GM15510 (cell line): ENCODE data around the gene MISP.

Experiments used
- POLR2A ChIP-seq: IDR thresholded peaks from 3 replicates; pipeline ENCODE4 v1.6.1; 2011; ENCODE audit warnings: borderline replicate concordance; ENCODE audit not compliant: insufficient read length; ENCODE audit errors: extremely low read depth

The MISP gene

DNA sequence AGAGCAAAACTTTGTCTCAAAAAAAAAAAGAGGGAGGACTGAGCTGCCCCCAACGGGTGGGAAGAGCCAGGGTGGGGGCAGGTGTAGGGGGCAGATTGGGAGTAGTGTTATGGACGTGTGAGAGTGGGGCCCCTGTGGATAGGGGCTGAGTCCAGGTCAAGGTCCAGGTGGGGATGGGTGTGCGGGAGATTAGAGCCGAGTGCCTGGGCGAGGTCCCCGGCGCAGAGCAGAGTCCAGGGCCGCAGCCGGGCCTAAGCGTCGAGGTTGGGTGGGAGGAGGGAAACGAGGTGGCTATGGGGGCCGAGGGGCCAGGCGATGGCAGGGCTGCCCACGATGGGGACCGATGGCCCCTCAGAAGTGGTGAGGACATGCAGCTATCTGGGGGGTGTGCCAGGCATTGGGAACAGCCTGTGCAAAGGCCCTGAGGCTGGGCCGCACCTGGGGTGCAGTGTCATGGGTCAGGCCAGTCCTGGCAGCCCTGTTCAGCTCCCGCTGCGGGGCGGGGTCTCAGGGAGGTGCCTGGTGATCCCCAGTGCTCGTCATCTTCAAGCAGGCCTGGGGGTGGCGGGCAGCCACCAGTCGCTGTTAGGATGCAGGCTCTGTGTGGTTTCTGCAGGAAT is 12.3 kb upstream of the MISP start:
- no peak for TF ChIP-seq POLR2A

DNA sequence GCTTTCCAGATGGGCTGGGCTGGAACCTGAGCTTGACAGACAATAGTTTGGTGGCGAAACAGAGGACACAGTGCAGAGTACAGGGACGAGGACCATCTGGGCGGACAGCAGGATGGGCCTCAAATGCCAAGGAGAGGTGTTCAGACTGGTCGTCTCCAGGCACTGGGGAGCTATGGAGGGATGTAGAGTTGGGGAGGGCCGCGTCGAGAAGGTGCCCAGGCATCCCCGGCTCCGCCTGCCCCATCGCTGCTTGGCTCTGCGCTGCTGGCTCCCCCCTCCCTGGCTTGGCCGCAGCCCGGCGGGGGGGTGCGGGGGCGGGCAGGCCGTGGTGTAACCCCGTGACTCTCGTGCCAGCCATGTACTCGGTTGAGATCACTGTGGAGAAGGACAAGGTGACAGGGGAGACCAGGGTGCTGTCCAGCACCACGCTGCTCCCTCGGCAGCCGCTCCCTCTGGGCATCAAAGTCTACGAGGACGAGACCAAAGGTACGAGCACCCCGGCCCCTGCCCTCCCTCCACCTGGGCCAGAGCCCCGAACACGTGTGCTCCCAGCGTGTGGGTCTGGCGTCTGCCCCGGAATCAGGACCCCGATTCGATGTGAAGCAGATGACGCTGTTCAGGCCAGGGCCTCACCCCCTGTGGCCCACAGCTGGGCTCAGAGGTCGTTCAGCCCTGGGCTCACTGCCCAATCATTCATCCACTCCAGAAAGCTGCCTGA is 10.8 kb upstream of the MISP start:
- no peak for TF ChIP-seq POLR2A

DNA sequence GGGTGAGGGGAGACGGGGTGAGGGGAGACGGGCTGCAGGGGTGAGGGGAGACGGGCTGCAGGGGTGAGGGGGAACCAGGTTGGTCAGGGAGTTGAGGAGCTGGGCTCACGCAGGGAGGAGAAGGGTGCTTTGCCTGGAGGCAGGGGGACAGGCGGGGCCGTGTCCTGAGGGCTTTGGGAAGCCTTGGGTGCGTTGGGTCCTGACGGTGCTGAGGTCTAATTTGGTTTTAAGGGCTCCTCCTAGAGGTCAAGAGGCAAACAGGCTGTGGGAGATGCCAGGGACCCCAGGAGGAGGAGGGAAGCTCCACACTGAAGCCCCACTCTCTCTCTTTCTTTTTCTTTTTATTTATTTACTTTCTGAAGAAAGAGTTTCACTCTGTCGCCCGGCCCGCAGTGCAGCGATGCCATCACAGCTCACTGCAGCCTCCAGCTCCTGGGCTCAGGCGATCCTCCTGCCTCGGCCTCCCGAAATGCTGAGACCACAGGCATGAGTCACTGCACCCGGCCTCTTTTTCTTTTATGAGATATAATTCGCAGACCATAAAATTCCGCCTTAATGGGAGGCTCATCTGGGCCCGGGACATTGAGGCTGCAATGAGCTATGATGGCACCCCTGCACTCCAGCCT is 9.3 kb upstream of the MISP start:
- no peak for TF ChIP-seq POLR2A

DNA sequence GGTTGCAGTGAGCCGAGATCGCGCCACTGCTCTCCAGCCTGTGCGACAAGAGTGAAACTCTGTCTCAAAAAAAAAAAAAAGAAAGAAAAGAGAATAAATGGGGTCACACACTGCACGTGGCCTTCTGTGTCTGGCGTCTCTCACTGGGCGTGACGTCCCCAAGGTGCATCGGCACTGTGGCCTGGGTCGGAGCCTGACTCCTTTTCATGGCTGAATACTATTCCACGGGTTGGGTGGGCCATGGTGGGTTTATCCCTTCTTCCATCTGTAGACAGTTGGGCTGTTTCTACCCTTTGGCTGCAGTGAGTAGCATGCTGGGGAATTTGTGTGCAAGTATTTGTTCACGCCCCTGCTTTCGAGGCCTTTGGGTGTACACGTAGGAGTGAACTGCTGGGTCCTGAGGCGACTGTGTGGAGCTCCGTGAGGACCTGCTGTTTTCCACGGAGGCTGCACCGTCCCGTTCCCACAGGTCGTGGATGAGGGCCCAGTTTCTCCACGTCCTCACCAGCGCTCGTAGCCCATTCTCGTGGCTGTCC is 8.3 kb upstream of the MISP start:
- no peak for TF ChIP-seq POLR2A

DNA sequence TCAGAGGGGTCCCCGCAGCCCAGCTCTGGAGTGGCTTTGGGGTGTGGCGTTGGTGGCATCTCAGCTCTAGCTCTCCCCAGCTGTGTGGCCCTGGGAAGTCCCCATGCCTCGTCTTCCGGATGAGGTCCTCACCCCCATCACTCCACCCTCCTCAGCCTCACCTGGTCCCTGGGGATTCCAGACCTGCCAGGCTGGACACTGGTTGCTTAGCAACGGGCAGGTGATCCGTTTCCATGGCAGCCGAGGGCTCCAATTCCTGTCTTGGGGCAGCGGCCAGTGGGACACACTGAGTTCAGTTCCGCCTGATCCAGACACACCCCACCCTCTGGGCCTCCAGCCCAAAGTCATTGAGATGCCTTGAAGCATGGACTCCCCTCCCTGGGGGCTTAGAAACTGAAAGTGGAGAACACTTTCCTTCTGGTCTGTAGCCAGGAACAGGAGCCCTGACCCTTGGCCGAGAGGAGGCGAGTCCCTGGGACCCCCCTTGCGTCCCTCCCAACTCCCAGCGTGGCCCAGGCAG is 7.7 kb upstream of the MISP start:
- TF ChIP-seq POLR2A: no peak

DNA sequence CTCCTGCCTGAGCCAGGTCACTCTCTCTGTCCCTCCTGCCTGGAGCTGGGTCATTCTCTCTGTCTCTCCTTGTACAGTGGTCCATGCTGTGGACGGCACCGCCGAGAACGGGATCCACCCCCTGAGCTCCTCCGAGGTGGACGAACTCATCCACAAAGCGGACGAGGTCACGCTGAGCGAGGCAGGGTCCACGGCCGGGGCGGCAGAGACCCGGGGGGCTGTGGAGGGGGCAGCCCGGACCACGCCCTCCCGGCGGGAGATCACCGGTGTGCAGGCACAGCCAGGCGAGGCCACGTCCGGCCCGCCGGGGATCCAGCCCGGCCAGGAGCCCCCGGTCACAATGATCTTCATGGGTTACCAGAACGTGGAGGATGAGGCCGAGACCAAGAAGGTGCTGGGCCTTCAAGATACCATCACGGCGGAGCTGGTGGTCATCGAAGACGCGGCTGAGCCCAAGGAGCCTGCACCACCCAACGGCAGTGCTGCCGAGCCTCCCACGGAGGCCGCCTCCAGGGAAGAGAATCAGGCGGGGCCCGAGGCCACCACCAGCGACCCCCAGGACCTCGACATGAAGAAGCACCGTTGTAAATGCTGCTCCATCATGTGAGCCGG is 4.6 kb upstream of the MISP start:
- TF ChIP-seq POLR2A: no peak

DNA sequence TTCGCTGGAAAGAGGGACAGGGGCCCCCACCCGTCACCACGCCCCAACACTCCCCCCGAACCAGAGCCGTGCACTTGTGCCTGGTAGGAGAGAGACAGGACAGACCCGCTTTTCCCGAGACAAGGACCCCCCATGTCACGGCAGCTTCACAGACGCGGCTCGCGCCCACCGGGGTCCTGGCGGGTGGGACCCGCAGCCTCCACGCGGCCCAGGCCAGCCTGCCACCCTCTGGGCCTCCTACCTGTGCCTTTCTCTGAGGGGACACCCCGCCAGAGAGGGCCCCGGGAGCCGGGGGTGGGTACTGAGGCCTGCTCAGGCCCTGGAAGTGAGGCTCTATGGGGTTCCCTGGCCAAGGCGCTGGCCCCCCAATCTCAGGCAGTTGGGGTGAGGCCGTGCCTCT is 4.0 kb upstream of the MISP start:
- no peak for TF ChIP-seq POLR2A

DNA sequence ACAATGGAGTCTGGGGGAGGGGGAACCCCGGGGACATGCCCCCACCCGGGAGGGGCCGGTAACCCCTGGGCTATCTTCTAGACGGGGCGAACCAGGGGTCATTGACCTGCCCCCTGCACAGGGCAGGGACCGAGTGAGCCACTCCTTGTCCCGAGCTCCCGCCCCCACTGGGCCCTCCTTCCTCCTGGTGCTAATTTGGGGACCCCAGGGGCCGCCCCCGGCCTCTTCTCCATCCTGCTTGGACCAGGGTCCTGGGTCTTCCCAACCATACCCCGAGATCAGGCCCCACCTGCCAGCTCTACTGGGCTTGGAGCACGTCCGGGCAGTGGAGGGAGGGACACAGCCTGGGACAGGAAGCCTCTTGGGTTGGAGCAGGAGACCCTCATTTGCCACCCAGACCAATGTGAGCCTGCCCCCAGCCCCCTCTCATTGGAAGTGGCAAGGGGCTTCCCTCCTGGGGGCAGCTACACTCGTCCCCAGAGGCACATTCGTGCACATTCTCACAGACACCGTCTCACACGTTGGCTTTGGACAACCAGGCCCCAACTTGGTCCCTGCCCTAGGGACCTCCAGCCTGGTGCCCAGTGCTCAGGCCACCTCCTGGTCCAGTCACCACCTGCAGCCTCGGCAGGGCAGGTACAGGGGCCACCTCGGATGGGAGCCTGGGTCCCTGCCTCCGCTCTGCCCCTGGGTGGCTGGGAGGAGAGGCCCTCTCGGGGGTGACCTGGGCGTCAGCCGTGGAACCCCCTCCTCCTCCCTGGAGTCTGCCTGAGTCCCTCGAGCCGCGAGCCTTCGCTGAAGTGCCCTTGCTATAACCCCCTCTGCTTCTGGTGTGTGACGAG is 3.3 kb upstream of the MISP start:
- TF ChIP-seq POLR2A: no peak

DNA sequence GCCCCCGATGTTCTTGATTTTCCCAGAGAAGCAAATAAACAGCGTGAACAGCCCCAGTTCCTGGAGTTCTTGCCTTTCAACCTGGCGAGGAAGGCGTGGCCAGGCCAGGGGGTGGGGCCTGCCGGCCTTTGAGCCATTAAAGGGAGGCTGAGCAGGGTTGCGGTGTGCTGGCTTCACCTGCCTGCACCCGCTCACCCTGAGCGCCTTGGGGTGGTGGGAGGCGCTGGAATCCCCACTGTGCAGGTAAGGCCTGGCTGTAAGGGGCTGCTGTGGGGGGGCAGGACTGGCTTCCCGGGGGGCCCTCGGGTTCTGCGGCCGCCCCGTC is 2.7 kb upstream of the MISP start:
- TF ChIP-seq POLR2A: no peak

DNA sequence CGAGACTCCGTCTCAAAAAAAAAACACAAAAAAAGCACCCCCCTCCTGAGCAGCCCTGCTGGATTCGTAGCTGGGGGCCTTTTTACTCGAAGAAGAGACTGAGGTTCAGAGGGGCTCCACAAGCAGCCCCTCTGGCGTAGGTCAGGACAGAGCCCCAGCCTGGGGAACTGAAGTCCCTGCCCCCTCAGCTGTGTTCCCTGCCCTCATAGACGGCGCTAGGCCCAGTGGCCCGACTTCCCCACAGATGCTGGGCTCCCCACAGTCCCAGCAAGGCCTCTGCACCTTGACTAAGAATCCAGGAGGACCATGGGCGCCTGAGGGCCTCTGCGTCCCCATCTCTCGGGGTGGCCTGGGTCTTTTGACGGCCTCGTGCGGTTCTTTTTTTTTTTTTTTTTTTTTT is 1.1 kb upstream of the MISP start:
- no peak for TF ChIP-seq POLR2A

DNA sequence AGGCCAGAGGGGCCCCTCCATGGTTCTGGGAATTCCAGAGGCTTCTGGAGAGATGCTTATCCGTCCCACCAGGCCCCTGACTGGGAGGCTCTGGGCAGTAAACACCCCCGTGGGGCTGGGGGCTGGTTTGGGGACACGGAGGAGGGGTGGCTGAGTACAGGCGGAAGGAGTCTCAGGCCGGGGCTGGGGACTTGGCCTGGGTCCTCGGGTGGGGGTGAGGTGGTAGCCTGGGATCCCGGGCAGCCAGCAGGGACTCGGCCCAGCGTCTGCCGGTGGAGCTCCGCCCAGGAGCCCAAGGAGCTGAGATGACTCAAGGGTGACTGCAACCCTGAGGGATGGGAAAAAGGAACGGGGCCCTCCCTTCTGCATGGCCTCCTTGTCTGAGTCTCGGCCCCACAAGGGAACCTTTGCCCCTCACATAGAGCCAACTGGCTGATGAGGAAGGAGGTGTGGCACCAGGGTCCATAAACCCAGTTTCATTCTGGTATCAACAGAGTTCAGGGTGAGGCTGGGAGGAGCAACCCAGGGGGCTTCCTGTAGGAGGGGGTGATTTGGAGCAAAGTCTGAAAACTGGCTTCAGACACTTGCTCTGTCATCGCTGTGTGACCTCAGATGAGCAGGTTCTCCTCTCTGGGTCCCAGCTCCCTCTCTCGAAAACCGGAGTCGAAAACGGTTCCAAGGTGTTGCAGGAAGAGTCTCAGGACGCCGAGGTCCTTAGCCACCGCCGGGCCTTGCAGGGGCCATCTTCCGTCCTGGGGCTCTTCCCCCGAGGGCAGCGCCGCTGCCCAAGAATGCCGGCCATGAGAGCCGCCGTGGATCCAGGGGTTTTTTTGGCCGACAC is 809 bp downstream of the MISP start:
- TF ChIP-seq POLR2A: no peak

DNA sequence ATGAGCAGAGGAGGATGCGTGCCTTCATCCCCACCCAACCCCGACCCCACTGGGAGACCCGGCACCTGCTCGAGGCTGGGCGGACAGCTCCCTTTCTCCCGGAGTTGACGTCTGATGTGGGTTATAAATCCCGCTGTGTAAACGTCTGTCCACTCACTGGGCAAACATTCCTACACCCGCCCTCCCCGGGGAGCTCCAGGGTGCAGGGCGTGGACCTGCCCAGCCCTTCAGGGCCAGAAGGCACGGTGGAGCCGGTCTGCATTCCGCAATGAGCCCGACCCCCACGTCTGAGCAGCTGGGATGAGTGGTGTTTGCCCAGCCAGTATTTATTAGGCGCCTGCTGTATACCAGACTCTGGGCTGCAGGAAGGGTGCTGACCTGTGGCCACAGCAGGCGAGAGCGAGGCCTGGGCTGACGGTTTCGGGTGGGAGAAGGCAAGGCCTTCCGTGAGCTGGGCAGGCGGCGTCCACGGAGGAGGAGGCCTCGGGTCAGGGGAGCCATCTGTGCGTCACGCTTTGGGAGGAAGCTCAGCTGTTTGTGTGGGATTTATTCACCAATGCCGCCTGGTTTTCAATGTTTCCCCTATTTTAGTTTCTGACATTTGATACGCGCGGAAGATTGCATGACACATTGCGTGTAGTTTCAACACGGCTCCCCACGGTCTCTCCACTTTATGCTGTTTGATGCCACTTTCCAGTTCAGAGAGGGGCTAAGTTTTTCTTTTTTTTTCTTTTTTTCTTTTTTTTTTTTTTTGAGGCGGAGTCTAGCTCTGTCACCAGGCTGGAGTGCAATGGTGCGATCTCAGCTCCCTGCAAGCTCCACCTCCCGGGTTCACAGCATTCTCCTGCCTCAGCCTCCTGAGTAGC is 2.0 kb downstream of the MISP start:
- no peak for TF ChIP-seq POLR2A

DNA sequence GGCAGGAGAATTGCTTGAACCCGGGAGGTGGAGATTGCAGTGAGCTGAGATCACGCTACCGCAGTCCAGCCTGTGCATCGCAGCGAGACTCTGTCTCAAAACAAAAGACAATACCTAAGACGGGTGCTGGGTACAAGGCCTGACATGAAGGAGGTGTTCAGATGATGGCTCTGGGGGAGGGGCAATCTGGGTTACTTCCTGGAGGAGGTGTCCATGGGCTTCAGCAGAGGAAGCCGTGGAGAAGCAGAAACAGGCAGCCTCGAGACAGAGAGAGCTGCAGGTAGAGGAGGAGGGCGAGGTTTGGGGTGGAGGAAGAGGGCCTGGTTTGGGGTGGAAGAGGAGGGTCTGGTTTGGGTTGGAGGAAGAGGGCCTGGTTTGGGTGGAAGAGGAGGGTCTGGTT is 3.6 kb downstream of the MISP start:
- no peak for TF ChIP-seq POLR2A
